ENCODE results near the gene MSANTD1.

MSANTD1 gene

GRCh38 chr4:3233391-3234071, 15.4 kb upstream of the MSANTD1 start:
- DNase-seq (ENCODE audit: low spot score): no peak

- no peak for DNase-seq (ENCODE audit: low spot score)
These were observed 14.6 kb upstream of the MSANTD1 start for GRCh38 chr4:3234171-3235029.

DNA sequence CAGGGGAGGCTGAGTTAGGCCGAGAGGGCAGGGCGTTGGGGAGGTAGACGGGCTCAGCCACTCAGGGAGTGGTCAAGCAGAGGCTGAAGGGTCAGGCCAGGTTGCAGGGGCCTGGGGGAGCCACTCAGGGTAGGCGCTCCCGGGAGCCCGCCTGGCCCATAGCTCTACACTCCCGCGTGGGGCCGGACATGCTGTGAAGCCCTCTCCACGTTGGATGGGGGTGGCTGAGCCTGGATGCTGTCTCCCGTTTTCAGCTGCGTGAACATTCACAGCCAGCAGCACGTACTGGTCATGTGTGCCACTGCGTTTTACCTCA, 14.0 kb upstream of the MSANTD1 start:
- DNase-seq (ENCODE audit: low spot score): no peak

DNA sequence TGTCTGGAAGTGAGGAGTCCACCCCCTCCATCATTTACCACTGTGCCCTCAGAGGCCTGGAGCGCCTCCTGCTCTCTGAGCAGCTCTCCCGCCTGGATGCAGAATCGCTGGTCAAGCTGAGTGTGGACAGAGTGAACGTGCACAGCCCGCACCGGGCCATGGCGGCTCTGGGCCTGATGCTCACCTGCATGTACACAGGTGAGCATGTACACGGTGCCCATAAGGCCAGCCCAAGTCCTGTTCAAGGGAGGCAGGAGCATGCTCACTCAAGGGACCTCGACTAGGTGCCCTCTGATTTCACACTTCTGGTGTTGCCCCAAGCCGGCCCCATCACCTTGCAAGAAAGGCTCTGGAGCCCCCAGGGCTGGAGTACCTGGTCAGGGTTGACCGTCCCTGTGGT, 13.4 kb upstream of the MSANTD1 start:
- DNase-seq (ENCODE audit: low spot score): no peak

DNA sequence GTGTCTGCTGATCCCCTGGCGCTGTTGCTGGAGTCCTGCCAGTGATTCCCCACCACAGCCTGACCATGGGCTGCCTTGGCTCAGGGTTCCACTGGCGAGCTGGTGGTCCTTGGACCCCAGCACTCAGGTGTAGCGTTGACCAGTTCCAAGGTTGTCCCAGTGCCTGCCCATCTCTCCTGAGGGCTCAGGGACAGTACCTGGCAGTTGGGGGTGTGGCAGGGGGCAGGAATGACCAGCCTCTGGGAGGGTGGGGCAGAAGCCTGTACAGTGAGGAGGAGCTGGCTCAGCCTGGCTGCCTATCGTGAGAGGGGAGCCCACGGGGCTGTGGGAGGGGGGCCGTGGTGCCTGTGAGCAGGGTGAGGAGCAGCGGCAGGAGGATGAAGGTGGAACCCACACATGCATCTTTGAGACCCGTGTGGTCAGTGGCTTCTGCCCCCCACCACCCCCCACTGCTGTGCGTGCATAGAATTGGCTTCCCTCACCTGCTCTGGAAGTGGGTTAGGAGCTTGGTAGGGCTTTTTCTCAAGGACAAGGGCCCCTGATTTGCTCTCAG, 12.6 kb upstream of the MSANTD1 start:
- DNase-seq (ENCODE audit: low spot score): no peak

GRCh38 chr4:3237266-3237665, 11.7 kb upstream of the MSANTD1 start:
- DNase-seq (ENCODE audit: low spot score): no peak

DNA sequence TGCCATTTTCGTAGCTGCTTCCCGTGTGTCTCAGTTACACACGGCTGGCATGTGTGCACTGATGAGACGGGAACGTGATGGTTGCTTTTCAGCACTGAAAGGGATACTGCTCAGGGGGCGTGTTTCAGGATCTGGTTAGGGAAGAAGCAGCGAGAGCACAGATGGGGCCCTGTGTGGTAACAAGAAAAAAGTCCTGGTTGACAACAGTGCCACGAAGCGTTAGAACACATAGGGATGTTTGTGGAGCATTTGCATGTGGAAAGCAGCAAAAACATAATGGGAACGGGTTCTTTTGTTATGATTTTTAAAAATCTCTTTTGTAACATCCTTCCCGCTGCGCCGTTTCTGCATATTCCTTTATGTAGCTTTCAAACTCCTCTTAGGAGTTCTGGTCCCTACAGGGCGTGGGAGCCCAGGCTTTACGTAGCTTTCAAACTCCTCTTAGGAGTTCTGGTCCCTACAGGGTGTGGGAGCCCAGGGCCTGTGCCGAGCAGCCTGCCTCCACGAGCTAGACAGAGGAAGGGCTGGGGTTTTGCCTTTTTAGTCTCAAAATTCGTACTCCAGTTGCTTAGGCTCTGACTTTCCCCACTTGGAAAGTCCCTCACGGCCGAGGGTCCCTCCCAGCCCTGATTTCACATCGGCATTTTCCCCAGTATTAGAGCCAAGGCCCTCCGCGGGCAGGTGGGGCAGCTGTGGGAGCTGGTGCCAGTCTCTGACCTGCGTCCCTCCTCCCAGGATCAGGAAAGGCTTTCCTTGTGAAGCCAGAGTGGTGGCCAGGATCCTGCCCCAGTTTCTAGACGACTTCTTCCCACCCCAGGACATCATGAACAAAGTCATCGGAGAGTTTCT, 11.0 kb upstream of the MSANTD1 start:
- DNase-seq (ENCODE audit: low spot score): peak; percentile 77

- no peak for DNase-seq (ENCODE audit: low spot score)
These were observed 10.2 kb upstream of the MSANTD1 start for GRCh38 chr4:3238721-3239120.

- DNase-seq (ENCODE audit: low spot score): no peak
These were observed 9.7 kb upstream of the MSANTD1 start for GRCh38 chr4:3239303-3239702.

GRCh38 chr4:3239998-3240920, 8.7 kb upstream of the MSANTD1 start:
- no peak for DNase-seq (ENCODE audit: low spot score)

GRCh38 chr4:3240936-3241522, 7.9 kb upstream of the MSANTD1 start:
- no peak for DNase-seq (ENCODE audit: low spot score)

DNA sequence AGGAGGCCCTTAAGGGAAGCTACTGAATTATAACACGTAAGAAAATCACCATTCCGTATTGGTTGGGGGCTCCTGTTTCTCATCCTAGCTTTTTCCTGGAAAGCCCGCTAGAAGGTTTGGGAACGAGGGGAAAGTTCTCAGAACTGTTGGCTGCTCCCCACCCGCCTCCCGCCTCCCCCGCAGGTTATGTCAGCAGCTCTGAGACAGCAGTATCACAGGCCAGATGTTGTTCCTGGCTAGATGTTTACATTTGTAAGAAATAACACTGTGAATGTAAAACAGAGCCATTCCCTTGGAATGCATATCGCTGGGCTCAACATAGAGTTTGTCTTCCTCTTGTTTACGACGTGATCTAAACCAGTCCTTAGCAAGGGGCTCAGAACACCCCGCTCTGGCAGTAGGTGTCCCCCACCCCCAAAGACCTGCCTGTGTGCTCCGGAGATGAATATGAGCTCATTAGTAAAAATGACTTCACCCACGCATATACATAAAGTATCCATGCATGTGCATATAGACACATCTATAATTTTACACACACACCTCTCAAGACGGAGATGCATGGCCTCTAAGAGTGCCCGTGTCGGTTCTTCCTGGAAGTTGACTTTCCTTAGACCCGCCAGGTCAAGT, 6.9 kb upstream of the MSANTD1 start:
- DNase-seq (ENCODE audit: low spot score): no peak

DNA sequence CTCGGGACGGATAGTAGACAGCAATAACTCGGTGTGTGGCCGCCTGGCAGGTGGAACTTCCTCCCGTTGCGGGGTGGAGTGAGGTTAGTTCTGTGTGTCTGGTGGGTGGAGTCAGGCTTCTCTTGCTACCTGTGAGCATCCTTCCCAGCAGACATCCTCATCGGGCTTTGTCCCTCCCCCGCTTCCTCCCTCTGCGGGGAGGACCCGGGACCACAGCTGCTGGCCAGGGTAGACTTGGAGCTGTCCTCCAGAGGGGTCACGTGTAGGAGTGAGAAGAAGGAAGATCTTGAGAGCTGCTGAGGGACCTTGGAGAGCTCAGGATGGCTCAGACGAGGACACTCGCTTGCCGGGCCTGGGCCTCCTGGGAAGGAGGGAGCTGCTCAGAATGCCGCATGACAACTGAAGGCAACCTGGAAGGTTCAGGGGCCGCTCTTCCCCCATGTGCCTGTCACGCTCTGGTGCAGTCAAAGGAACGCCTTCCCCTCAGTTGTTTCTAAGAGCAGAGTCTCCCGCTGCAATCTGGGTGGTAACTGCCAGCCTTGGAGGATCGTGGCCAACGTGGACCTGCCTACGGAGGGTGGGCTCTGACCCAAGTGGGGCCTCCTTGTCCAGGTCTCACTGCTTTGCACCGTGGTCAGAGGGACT, 5.7 kb upstream of the MSANTD1 start:
- DNase-seq (ENCODE audit: low spot score): no peak

DNA sequence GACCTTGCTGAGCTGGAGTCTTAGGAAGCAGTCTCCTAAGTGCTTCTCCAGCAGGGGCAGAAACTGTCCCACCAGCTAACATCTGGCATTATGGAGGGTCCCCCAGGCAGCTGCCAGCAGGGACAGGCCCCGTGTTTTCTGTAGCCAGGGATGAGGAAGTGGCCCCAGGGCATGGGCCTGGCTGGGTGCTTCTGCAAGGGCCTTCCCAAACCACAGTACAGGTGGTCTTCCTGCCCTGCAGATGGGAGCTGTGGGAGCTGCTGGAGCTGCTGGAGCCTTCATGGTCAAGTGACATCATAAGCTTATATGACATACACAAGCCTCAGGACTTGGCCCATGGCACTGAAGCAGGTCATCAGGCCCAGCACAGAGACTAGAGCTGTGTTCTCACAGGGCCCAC, 5.0 kb upstream of the MSANTD1 start:
- no peak for DNase-seq (ENCODE audit: low spot score)

- no peak for DNase-seq (ENCODE audit: low spot score)
These were observed 4.2 kb upstream of the MSANTD1 start for GRCh38 chr4:3244747-3245146.

DNA sequence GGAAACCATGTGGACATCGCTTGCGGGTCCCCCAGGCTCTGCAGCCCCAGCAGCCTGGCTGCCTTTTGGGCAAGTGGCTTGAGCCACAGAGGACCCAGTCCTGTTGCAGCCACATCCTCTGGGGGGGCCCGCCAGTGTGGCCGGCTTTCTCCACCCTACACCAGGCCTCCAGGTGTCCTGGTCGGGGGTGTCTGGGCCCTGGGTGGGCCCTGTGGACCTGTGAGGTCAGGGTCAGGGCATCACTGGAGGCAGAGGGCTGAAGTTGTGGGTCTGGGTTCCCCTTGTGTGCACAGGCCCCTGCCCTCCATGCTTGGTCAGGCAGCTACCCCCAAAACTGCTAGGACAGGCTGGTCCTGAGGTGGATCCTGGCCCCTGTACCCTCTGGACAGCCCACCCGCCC, 3.3 kb upstream of the MSANTD1 start:
- DNase-seq (ENCODE audit: low spot score): no peak

- DNase-seq (ENCODE audit: low spot score): no peak
These were observed 2.2 kb upstream of the MSANTD1 start for GRCh38 chr4:3246458-3247398.

GRCh38 chr4:3247399-3248177, 1.4 kb upstream of the MSANTD1 start:
- DNase-seq (ENCODE audit: low spot score): no peak

All from Ammon's horn (tissue), 1 donor.